GM08714 (cell line): ENCODE results near the gene BNC2.
"Not testable (repeated sequence)": the region's sequence is repeated elsewhere in the genome, so short reads cannot be mapped to it uniquely, and the experiment has no call there.

Experiments used
- H3K4me3 ChIP-seq: fragments of 200-500 bp; sonication (Bioruptor generic); 2 replicates; pipeline ENCODE4 v1.5.1; 2014; ENCODE audit warnings: mild to moderate bottlenecking, low read length, inconsistent platforms
- ZNF274 ChIP-seq: IDR thresholded peaks from 2 replicates; pipeline ENCODE4 v1.6.1; 2012; ENCODE audit warnings: mild to moderate bottlenecking, low read depth, low read length

Gene BNC2

DNA sequence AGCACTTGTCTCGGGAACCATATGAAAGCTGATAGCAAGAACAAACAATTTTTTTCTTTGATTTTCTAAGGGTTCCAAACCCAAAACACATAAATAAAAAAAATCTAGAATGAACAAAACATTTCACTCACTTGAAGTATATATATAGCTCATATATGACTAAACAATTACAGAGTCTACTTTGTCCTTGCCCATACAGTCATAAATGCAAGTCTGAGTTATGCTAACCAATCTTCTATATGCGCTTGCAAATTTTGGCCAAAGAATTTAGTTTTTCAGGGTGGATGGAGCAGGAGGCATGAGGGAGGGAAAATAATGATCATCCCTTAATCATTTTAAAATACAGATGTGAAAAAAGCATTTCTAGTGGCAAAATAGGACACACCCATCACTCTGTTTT lies 370.1 kb downstream of the BNC2 start:
- no peak for TF ChIP-seq ZNF274

DNA sequence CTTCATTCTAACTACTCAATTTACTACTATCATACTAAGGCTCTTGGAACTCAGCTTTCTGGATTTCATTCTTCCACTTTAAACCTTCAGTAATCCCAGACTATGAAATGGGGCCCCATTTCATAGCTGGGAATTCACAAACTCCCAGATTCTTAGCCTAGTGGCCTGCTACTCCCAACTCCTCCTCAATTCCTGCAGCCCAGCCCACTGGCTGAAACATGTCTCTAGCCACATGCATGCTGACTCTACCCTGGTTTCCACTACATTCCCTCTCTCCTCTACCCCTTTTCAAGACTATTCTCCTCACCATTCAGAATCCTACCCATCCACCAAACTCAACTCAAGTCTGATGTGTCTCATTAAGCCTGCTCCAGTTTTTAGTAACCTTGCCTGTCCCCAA lies 370.6 kb downstream of the BNC2 start:
- no peak for TF ChIP-seq ZNF274
- no peak overlapping the region for H3K4me3 ChIP-seq

More for the DNA sequence above, 370.1 kb downstream of the BNC2 start:
- no peak overlapping the region for H3K4me3 ChIP-seq

GRCh38 chr9:16496908-16497307 lies 373.6 kb downstream of the BNC2 start:
- no peak overlapping the region for H3K4me3 ChIP-seq
- no peak for TF ChIP-seq ZNF274

DNA sequence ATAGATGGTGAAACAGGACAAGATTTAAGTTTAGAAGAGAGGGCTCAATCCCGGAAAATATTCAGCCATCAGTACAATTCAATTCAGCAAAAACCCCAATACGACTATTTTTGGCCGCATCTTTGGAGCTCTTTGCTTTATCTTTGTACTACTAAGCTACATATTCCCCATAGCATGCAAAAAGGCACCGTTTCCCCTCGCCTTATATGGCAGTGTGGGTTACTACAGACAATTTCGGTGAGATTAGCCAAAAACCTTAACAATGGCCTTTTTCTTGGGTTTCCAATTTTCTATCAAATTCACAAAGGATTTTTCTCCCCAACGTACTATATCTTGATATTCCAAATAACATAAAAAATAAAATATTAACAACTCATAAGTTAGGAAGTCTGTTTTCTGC lies 382.6 kb downstream of the BNC2 start:
- no peak for TF ChIP-seq ZNF274
- H3K4me3 ChIP-seq, result no peak overlapping the region

DNA sequence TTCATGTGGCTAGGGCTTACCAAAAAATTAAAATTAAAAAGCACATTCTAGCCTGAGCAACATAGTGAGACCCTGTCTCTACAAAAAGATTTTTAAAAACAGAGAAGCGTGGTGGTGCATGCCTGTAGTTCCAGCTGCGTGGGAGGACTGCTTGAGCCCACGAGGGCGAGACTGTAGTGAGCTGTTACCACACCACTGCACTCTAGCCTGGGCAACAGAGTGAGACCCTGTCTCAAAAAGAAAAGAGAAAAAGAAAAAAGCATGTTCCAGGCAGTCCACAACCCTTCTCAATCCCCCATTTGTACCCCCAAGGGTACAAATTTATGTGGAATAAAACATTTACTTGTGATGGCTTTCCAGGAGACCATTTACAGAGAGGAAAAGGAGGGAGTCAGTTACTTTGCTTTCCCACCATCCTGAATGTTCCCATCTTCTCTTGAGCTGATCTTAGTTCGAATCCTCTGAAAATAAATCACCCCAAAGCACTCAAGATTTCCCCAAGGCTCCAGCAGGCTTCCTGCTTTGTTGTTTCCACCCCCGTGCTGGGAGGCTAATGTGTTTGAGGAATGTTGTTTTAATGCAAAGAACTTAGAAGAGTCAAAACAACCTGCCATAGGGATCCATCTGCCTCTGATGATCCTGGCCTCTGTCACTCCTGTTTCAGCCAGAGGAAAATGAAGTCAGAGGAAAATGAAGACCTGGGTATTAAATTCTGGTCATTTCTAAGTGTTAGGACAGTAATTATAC lies 384.7 kb downstream of the BNC2 start:
- no peak overlapping the region for H3K4me3 ChIP-seq

GRCh38 chr9:16485160-16485559 lies 385.3 kb downstream of the BNC2 start:
- TF ChIP-seq ZNF274, result no peak
- no peak overlapping the region for H3K4me3 ChIP-seq

More for the DNA sequence above, 384.7 kb downstream of the BNC2 start:
- TF ChIP-seq ZNF274, result no peak

- H3K4me3 ChIP-seq, result no peak overlapping the region
- TF ChIP-seq ZNF274, result no peak
Measured at GRCh38 chr9:16484744-16485143, 385.7 kb downstream of the BNC2 start.

DNA sequence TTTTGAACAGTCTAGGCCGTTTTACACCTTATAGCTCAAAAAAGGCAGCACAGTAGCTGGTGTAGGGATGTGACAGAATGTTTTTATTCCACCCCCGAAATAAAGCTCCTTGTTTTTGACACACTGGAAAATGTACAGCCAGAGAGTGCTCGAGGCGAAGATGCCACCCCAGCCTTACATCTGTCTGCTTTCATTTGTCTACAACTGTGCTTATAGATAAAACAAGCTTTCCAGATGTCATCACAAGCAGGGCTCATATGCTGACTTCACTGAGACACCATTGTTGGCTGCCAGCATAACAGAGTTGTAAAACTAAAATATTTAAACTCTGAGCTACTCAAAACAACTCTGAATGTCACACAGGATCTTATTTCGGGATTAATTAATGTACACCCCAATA lies 386.3 kb downstream of the BNC2 start:
- no peak for TF ChIP-seq ZNF274
- H3K4me3 ChIP-seq, result no peak overlapping the region

GRCh38 chr9:16482764-16483163 lies 387.7 kb downstream of the BNC2 start:
- H3K4me3 ChIP-seq, result no peak overlapping the region
- TF ChIP-seq ZNF274, result no peak

DNA sequence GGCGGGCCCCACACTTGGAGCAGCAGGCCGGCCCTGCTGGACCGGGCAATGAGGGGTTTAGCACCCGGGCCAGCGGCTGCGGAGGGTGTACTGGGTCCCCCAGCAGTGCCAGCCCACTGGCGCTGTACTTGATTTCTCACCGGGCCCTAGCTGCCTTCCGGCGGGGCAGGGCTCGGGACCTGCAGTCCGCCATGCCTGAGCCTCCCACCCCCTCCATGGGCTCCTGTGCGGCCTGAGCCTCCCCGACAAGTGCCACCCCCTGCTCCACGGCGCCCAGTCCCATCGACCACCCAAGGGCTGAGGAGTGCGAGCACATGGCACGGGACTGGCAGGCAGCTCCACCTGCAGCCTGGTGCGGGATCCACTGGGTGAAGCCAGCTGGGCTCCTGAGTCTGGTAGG lies 389.9 kb downstream of the BNC2 start:
- H3K4me3 ChIP-seq, result not testable (repeated sequence)

DNA sequence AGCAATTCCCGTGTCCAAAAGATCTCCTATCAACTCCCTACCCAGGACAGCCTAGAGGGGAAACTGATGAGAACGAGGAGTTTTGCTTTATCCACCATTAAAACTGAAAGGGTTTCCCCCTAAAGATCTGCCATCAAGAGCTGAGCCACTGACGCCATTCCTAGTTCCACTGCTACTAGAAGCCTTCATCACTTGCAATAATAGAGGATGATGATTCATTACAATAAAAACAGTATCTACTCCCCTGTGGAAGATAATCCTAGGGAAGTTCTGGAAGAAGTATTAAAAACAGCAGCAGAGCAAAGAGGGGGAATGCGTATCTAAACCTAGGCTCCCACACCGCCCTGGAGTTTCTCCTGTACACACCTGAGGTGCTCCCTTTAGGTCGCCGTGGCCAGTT lies 394.5 kb downstream of the BNC2 start:
- no peak for TF ChIP-seq ZNF274
- H3K4me3 ChIP-seq, result no peak overlapping the region

- TF ChIP-seq ZNF274, result no peak
- H3K4me3 ChIP-seq, result no peak overlapping the region
Measured at GRCh38 chr9:16475257-16475656, 395.2 kb downstream of the BNC2 start.

GRCh38 chr9:16469184-16469583 lies 401.3 kb downstream of the BNC2 start:
- H3K4me3 ChIP-seq, result no peak overlapping the region

DNA sequence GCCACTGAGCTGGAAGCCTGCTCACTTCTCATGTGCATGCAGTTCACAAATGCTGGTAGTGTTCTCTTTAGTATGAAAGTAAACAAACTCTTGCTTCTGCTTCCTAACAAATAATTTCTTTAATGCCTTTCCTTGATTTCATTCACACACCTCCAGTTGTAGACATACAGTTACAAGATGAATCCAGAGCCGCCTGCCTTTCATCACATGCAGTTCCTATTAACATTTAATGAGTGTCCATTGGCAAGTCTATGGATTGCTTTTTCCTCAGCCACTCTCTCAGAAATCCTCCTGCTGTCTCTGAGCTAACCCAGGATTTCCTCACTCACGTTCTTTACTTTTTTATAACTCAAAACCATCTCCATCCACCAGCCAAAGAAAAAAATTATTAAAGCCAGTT lies 408.6 kb downstream of the BNC2 start:
- TF ChIP-seq ZNF274, result no peak
- no peak overlapping the region for H3K4me3 ChIP-seq

More at GRCh38 chr9:16469184-16469583, 401.3 kb downstream of the BNC2 start:
- no peak for TF ChIP-seq ZNF274

- H3K4me3 ChIP-seq, result no peak overlapping the region
- no peak for TF ChIP-seq ZNF274
Measured at GRCh38 chr9:16461137-16461840, 409.2 kb downstream of the BNC2 start.
